GM12864 (cell line): ENCODE data around the gene NARS2.
"Not testable (repeated sequence)": the region's sequence is repeated elsewhere in the genome, so short reads cannot be mapped to it uniquely, and the experiment has no call there.

ENCODE experiments used
- DNase-seq: peaks from one replicate; pipeline ENCODE4 v3.0.0-alpha.2; 2011; ENCODE audit warnings: low read depth
- H3K4me3 ChIP-seq: 2 replicates; pipeline ENCODE4 v1.5.1; 2011; ENCODE audit warnings: mild to moderate bottlenecking, low read depth, low read length, control low read depth
- CTCF ChIP-seq: IDR thresholded peaks from 2 replicates; pipeline ENCODE4 v1.5.1; 2011; ENCODE audit warnings: low read depth, mild to moderate bottlenecking, moderate library complexity, low read length, control low read depth, inconsistent platforms; ENCODE audit errors: missing control alignments

The NARS2 gene

GRCh38 chr11:78467931-78468330 lies 106.7 kb downstream of the NARS2 start:
- TF ChIP-seq CTCF = no peak
- H3K4me3 ChIP-seq = no peak overlapping the region
- DNase-seq = no peak

GRCh38 chr11:78467370-78467769 lies 107.3 kb downstream of the NARS2 start:
- no peak for TF ChIP-seq CTCF
- H3K4me3 ChIP-seq = no peak overlapping the region
- DNase-seq = no peak

GRCh38 chr11:78465169-78465942 lies 109.3 kb downstream of the NARS2 start:
- TF ChIP-seq CTCF = no peak
- peak overlapping the region; percentile 47 for H3K4me3 ChIP-seq
- peak; percentile 84 for DNase-seq

- not testable (repeated sequence) for DNase-seq, H3K4me3 ChIP-seq
Observed at GRCh38 chr11:78464787-78465168, 109.9 kb downstream of the NARS2 start.

GRCh38 chr11:78460471-78460870 lies 114.2 kb downstream of the NARS2 start:
- DNase-seq = peak; percentile 21
- no peak overlapping the region for H3K4me3 ChIP-seq
- TF ChIP-seq CTCF = no peak

- no peak for DNase-seq
- TF ChIP-seq CTCF = no peak
Observed at GRCh38 chr11:78459738-78460137, 114.9 kb downstream of the NARS2 start.

GRCh38 chr11:78457448-78457847 lies 117.2 kb downstream of the NARS2 start:
- H3K4me3 ChIP-seq = no peak overlapping the region
- no peak for DNase-seq
- no peak for TF ChIP-seq CTCF

More at GRCh38 chr11:78459738-78460137, 114.9 kb downstream of the NARS2 start:
- H3K4me3 ChIP-seq = no peak overlapping the region
